Activated B cell treated with CpG ODN at 0.5 μM for 24 hours (primary cell): ENCODE results near the gene CCDC88A. TPM values are rescaled to one million over a fixed set of nuclear protein-coding genes. Genes with fewer than 3 reads are reported as not detected.

ENCODE experiments used
- ATAC-seq: fragments of 200-7000 bp; cut with Tn5 transposase; one replicate; pipeline ENCODE4 v1.10.0; 2021; ENCODE audit warnings: low read depth, mild to moderate bottlenecking, moderate library complexity
- CTCF ChIA-PET: fragments of 350-600 bp; sonication (Branson Sonifier 250); formaldehyde crosslinking; loops from one replicate; lab custom pipeline; 2021; ENCODE audit warnings: antibody characterized with exemption; lab: Charles Lee
- POLR2A ChIA-PET: fragments of 350-600 bp; sonication (Branson Sonifier 250); formaldehyde crosslinking; loops from one replicate; lab custom pipeline; 2021; ENCODE audit warnings: antibody characterized with exemption; lab: Charles Lee
- DNase-seq: peaks from one replicate; pipeline ENCODE4 v3.0.0; 2022
- H3K27ac Mint-ChIP-seq: one replicate; pipeline ENCODE4 v1.8.0; 2020; ENCODE audit warnings: mixed read lengths
- H3K27me3 Mint-ChIP-seq: one replicate; pipeline ENCODE4 v1.8.0; 2021; ENCODE audit warnings: mixed read lengths
- H3K36me3 Mint-ChIP-seq: one replicate; pipeline ENCODE4 v1.8.0; 2021; ENCODE audit warnings: low read depth, mixed read lengths
- H3K4me1 Mint-ChIP-seq: one replicate; pipeline ENCODE4 v1.8.0; 2021; ENCODE audit warnings: mixed read lengths
- H3K4me3 Mint-ChIP-seq: one replicate; pipeline ENCODE4 v1.8.0; 2020; ENCODE audit warnings: mild to moderate bottlenecking, mixed read lengths
- H3K9me3 Mint-ChIP-seq: one replicate; pipeline ENCODE4 v1.8.0; 2020; ENCODE audit warnings: mixed read lengths
- intact Hi-C: fragments of 100-400 bp; cut with micrococcal nuclease; formaldehyde crosslinking; loops from one replicate; pipeline ENCODE4 v1.15.1; 2024
- total RNA-seq: library from RNA; stranded (reverse); gene quantifications from 2 replicates; pipeline ENCODE4 v1.2.3, GENCODE V29; 2022
- TF ChIP-seq, protein P1 (sequence below): fragments of 200-600 bp; IDR thresholded peaks from one replicate; pipeline ENCODE4 v1.8.0; 2022; ENCODE audit warnings: antibody characterized with exemption, mild to moderate bottlenecking

CCDC88A gene, protein sequence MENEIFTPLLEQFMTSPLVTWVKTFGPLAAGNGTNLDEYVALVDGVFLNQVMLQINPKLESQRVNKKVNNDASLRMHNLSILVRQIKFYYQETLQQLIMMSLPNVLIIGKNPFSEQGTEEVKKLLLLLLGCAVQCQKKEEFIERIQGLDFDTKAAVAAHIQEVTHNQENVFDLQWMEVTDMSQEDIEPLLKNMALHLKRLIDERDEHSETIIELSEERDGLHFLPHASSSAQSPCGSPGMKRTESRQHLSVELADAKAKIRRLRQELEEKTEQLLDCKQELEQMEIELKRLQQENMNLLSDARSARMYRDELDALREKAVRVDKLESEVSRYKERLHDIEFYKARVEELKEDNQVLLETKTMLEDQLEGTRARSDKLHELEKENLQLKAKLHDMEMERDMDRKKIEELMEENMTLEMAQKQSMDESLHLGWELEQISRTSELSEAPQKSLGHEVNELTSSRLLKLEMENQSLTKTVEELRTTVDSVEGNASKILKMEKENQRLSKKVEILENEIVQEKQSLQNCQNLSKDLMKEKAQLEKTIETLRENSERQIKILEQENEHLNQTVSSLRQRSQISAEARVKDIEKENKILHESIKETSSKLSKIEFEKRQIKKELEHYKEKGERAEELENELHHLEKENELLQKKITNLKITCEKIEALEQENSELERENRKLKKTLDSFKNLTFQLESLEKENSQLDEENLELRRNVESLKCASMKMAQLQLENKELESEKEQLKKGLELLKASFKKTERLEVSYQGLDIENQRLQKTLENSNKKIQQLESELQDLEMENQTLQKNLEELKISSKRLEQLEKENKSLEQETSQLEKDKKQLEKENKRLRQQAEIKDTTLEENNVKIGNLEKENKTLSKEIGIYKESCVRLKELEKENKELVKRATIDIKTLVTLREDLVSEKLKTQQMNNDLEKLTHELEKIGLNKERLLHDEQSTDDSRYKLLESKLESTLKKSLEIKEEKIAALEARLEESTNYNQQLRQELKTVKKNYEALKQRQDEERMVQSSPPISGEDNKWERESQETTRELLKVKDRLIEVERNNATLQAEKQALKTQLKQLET (N-terminal part only)
- total RNA-seq: 25.6 and 35.6 TPM in 2 replicates

DNA sequence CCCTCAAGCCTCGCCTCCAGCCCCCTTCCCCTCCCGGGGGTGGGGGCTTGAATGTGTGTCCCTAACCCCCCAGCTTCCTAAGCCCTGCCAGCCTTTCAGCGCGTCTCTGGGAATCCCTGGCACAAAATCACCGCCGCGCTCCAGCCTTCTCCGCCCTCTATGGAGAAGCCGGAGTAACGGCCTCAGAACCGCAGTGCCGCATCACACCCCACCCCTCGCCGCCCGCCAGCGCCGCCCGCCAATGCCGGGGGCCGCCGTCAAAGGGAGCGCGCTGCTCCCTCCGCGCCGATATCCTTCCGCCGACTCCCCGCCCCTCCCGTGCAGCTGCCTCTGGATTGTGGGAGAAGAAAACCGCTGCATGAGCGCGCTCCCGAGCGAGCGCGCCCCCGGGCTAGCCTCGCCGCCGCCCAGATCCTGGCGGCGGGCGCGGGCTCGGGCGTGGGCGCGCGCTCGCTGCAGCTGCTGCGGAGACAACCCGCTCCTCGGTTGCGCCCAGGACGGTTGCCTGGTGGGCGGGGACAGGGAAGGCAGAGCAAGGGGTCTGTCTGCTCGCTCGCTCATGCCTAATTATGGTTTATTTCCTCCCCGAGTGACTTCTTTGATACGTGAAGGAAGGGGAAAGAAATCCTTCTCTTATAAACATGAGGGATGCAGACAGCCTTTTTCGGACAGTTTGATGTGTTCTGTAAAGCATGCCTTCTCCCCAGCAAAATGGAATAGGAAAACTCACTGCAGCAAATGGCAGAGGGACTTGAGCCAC, at the start of gene CCDC88A:
TSS of gene CCDC88A (minus strand) at position 178 of the 760 bp plus-strand sequence. CDS start 777 bp downstream, outside the sequence.
- DNase-seq (peak; percentile 86), ATAC-seq (peak; percentile 87)
- Mint-ChIP-seq H3K36me3 (peaks cover 8% of the 10 kb centered on the region), H3K27me3 (no peaks in the 10 kb centered on the region), H3K4me1 (peaks cover 46% of the 10 kb centered on the region), H3K9me3 (no peaks in the 10 kb centered on the region), H3K27ac (peak within 1 kb of the TSS; percentile 92), H3K4me3 (peak within 1 kb of the TSS; percentile 95)
- intact Hi-C loops: loop anchor here (1.0 to 5.0 kb wide), 11 partner anchors 17 to 1318 kb away; partner anchors contain the start of genes CFAP36, CLHC1, EML6 and MTIF2
- ChIA-PET POLR2A (interaction anchor here (0.5 to 1.3 kb wide), 8 partner anchors 17 to 370 kb away, joined by 3 to 5 read pairs (median 4); partner anchors contain the start of genes CFAP36, CLHC1, RPS27A and RTN4), CTCF (interaction anchor here (1.8 kb wide), 1 partner anchor 11 kb away, joined by 3 read pairs; no protein-coding TSS in a partner anchor)
- TF ChIP-seq, protein P1, sequence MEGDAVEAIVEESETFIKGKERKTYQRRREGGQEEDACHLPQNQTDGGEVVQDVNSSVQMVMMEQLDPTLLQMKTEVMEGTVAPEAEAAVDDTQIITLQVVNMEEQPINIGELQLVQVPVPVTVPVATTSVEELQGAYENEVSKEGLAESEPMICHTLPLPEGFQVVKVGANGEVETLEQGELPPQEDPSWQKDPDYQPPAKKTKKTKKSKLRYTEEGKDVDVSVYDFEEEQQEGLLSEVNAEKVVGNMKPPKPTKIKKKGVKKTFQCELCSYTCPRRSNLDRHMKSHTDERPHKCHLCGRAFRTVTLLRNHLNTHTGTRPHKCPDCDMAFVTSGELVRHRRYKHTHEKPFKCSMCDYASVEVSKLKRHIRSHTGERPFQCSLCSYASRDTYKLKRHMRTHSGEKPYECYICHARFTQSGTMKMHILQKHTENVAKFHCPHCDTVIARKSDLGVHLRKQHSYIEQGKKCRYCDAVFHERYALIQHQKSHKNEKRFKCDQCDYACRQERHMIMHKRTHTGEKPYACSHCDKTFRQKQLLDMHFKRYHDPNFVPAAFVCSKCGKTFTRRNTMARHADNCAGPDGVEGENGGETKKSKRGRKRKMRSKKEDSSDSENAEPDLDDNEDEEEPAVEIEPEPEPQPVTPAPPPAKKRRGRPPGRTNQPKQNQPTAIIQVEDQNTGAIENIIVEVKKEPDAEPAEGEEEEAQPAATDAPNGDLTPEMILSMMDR: no peak

DNA sequence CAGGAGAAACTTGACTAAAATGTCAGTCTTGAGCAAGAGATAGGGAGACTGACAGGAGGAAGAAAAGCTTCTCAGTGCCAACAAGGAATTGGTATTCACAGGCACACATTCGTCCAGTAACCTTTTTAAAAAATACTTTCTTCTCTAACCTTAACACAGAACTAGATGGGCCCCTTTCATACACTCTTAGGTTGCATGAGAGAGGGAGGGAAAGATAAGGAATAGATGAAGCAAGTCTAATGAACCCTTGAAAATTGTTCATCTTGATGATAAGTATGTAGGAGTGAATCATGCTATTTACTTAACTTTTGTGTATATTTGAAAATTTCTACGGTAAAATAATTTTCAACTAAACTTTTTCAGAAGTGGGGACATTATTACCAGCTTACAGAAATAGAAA, 42.0 kb upstream of the CCDC88A start:
- POLR2A ChIA-PET: no interaction called here
- Mint-ChIP-seq H3K27me3 (peaks cover 33% of the 10 kb centered on the region), H3K4me1 (no peaks in the 10 kb centered on the region), H3K4me3 (no peak overlapping the region), H3K36me3 (no peaks in the 10 kb centered on the region), H3K27ac (no peak overlapping the region), H3K9me3 (peaks cover 6% of the 10 kb centered on the region)
- intact Hi-C loops: no loop called here
- DNase-seq (no peak), ATAC-seq (no peak)
- TF ChIP-seq, protein P1: no peak
- CTCF ChIA-PET: no interaction called here

DNA sequence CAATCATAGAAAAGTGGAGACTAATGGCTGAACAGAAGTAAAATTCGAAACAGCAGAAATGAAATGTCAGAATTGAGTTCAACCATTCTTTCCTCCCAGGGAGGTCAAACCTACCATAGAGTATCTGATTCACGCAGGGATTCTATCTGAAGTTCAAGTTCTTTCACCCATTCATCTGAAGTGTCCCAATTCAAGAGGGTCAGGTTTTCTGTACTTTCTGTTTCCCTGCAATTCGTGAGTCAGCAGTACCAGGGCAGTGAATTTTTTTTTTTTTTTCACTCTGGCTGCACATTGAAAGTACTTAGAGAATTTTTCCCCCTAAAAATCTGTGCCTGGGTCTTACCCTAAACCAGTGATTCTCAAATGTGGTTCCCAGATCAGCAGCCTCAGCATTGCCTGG, 40.9 kb upstream of the CCDC88A start:
- ChIA-PET CTCF (no interaction called here), POLR2A (no interaction called here)
- Mint-ChIP-seq H3K4me3 (no peak overlapping the region), H3K4me1 (no peaks in the 10 kb centered on the region), H3K27me3 (peaks cover 32% of the 10 kb centered on the region), H3K27ac (no peak overlapping the region), H3K36me3 (no peaks in the 10 kb centered on the region), H3K9me3 (peaks cover 2% of the 10 kb centered on the region)
- DNase-seq: no peak
- intact Hi-C loops: no loop called here
- TF ChIP-seq, protein P1: no peak
- no peak for ATAC-seq

DNA sequence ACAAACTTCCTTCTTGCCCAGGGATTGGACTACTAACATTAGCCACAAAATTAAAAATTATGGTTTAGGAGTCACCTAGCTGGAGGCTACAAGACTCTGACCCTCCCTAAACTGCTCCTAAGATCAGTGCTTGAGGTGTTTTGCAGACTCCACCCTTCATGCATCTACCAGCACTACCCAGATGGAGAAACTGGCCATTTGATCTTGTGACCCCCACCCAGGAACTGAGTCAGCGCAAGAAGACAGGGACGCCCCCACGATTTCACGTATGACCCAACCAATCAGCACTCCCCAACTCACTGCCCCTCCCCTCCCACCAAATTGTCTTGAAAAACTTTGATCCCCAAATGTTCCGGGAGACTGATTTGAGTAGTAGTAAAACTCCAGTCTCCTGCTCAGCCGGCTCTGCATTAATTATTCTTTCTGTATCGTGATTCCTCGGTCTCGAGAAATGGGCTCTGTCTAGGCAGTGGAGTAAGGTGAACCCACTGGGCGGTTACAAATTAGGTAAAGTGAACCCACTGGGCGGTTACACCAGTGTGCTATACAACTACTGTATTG, 40.1 kb upstream of the CCDC88A start:
- CTCF ChIA-PET: no interaction called here
- POLR2A ChIA-PET: no interaction called here
- peaks cover 31% of the 10 kb centered on the region for H3K27me3 Mint-ChIP-seq

More for the DNA sequence above, 40.1 kb upstream of the CCDC88A start:
- TF ChIP-seq, protein P1: no peak
- Mint-ChIP-seq H3K27ac (no peak overlapping the region), H3K4me3 (no peak overlapping the region), H3K4me1 (no peaks in the 10 kb centered on the region), H3K9me3 (peaks cover 2% of the 10 kb centered on the region), H3K36me3 (no peaks in the 10 kb centered on the region)
- ATAC-seq (no peak), DNase-seq (no peak)
- intact Hi-C loops: no loop called here
